WTC11 (cell line): ENCODE results near the gene ZNF646. TPM values are rescaled to one million over a fixed set of nuclear protein-coding genes. Genes with fewer than 3 reads are reported as not detected.

Experiments used
- ELF4 ChIP-seq: sonication (generic); formaldehyde crosslinking; IDR thresholded peaks from 2 replicates; pipeline ENCODE4 v1.8.1; 2022; ENCODE audit warnings: low read depth, mild to moderate bottlenecking, moderate library complexity, missing genetic modification reagents
- EMX1 ChIP-seq: fragments of 250-450 bp; sonication (Bioruptor Pico); IDR thresholded peaks from 2 replicates; pipeline ENCODE4 v1.8.0; 2021; ENCODE audit warnings: mild to moderate bottlenecking
- FOXJ3 ChIP-seq: sonication (generic); formaldehyde crosslinking; IDR thresholded peaks from 2 replicates; pipeline ENCODE4 v1.9.0; 2021; ENCODE audit warnings: missing genetic modification reagents, mild to moderate bottlenecking, borderline replicate concordance
- GABPB1 ChIP-seq: sonication (generic); formaldehyde crosslinking; IDR thresholded peaks from 2 replicates; pipeline ENCODE4 v1.8.1; 2023; ENCODE audit warnings: mild to moderate bottlenecking, missing genetic modification reagents
- MXD4 ChIP-seq: fragments of 250-450 bp; sonication (Bioruptor Pico); IDR thresholded peaks from 2 replicates; pipeline ENCODE4 v1.8.0; 2021; ENCODE audit warnings: mild to moderate bottlenecking, moderate library complexity, borderline replicate concordance
- NFE2L1 ChIP-seq: sonication (generic); formaldehyde crosslinking; IDR thresholded peaks from 2 replicates; pipeline ENCODE4 v1.8.1; 2023; ENCODE audit warnings: missing genetic modification reagents
- NFYB ChIP-seq: sonication (generic); formaldehyde crosslinking; conservative IDR thresholded peaks from 2 replicates; pipeline ENCODE4 v1.8.0; 2022; ENCODE audit warnings: low read depth, missing genetic modification reagents
- OVOL2 ChIP-seq: fragments of 250-450 bp; sonication (Bioruptor Pico); IDR thresholded peaks from 2 replicates; pipeline ENCODE4 v1.9.0; 2021; ENCODE audit warnings: mild to moderate bottlenecking, borderline replicate concordance
- SMAD4 ChIP-seq: sonication (generic); formaldehyde crosslinking; IDR thresholded peaks from 2 replicates; pipeline ENCODE4 v1.8.0; 2022; ENCODE audit warnings: mild to moderate bottlenecking, missing genetic modification reagents
- SP1 ChIP-seq: sonication (generic); formaldehyde crosslinking; conservative IDR thresholded peaks from 2 replicates; pipeline ENCODE4 v1.8.1; 2022; ENCODE audit warnings: missing genetic modification reagents
- TCF7 ChIP-seq: sonication (generic); formaldehyde crosslinking; IDR thresholded peaks from 2 replicates; pipeline ENCODE4 v1.8.0; 2022; ENCODE audit warnings: mild to moderate bottlenecking, low read depth, missing genetic modification reagents, moderate library complexity
- TEAD1 ChIP-seq: sonication (generic); formaldehyde crosslinking; IDR thresholded peaks from 2 replicates; pipeline ENCODE4 v1.8.0; 2022; ENCODE audit warnings: mild to moderate bottlenecking, missing genetic modification reagents
- total RNA-seq: library from RNA; stranded (reverse); gene quantifications from 3 replicates; pipeline ENCODE4 v1.2.3, GENCODE V29; 2021
- TF ChIP-seq, protein P1 (sequence below): sonication (generic); formaldehyde crosslinking; IDR thresholded peaks from 2 replicates; pipeline ENCODE4 v1.8.0; 2022; ENCODE audit warnings: missing genetic modification reagents
- TF ChIP-seq, protein P2 (sequence below): sonication (generic); formaldehyde crosslinking; IDR thresholded peaks from 2 replicates; pipeline ENCODE4 v1.8.1; 2022; ENCODE audit warnings: mild to moderate bottlenecking, moderate library complexity, missing genetic modification reagents
- TF ChIP-seq, protein P3 (sequence below): sonication (generic); formaldehyde crosslinking; IDR thresholded peaks from 2 replicates; pipeline ENCODE4 v1.8.1; 2022; ENCODE audit warnings: missing genetic modification reagents, borderline replicate concordance
- TF ChIP-seq, protein P4 (sequence below): sonication (generic); formaldehyde crosslinking; conservative IDR thresholded peaks from 2 replicates; pipeline ENCODE4 v1.8.1; 2022; ENCODE audit warnings: mild to moderate bottlenecking, missing genetic modification reagents
- TF ChIP-seq, protein P5 (sequence below): sonication (generic); formaldehyde crosslinking; IDR thresholded peaks from 2 replicates; pipeline ENCODE4 v1.8.0; 2022; ENCODE audit warnings: mild to moderate bottlenecking, missing genetic modification reagents
- TF ChIP-seq, protein P6 (sequence below): fragments of 250-450 bp; sonication (Bioruptor Pico); IDR thresholded peaks from 2 replicates; pipeline ENCODE4 v1.9.0; 2021; ENCODE audit warnings: mild to moderate bottlenecking, borderline replicate concordance
- TF ChIP-seq, protein P7 (sequence below): sonication (generic); formaldehyde crosslinking; IDR thresholded peaks from 2 replicates; pipeline ENCODE4 v1.8.0; 2023; ENCODE audit warnings: mild to moderate bottlenecking, missing genetic modification reagents

ZNF646 gene
- total RNA-seq, 1 experiment from 2014 or later: 29.3 TPM

DNA sequence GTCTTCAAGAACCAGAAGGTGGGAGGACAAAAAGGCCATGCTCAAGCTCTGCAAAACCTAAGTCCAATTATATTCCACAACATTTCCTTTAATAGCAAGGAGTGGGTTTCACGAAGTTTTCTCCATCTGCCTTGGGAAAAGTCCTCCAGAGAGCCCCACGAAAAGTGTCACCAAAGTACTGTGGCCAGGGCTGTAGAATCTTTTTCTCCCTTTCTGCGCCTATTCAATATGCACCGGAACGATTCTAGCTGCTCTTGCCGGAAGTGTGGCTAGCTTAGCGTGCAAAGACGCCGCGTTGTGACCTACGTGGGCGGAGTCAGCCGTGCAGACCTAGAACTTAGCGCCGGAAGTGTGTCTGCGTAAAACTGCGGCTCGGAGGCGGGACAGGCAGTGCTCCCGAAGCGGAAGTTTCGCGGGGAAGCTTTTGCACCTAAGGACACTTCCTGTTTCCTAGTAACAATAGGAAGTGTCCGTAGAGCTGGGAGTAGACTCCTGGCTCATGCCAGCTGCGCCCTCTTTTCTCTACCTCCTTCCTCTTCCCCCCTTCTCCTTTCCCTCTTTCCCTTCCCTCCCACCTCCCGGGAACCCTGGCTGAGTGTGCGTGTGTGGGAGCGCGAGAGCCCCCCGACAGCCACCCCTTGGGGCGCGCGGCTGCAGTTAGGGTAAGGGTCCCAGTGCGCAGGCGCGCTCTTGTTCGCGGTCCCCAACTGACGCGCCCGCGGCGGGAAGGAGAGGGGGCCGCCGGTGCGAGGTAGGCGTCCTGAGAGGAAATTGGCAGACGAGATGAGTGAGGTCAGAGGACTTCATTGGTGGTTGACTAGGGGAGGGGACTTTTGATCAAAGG is at the start of gene ZNF646, which contains the start of gene ZNF668 (continued):
- TF ChIP-seq, protein P1, sequence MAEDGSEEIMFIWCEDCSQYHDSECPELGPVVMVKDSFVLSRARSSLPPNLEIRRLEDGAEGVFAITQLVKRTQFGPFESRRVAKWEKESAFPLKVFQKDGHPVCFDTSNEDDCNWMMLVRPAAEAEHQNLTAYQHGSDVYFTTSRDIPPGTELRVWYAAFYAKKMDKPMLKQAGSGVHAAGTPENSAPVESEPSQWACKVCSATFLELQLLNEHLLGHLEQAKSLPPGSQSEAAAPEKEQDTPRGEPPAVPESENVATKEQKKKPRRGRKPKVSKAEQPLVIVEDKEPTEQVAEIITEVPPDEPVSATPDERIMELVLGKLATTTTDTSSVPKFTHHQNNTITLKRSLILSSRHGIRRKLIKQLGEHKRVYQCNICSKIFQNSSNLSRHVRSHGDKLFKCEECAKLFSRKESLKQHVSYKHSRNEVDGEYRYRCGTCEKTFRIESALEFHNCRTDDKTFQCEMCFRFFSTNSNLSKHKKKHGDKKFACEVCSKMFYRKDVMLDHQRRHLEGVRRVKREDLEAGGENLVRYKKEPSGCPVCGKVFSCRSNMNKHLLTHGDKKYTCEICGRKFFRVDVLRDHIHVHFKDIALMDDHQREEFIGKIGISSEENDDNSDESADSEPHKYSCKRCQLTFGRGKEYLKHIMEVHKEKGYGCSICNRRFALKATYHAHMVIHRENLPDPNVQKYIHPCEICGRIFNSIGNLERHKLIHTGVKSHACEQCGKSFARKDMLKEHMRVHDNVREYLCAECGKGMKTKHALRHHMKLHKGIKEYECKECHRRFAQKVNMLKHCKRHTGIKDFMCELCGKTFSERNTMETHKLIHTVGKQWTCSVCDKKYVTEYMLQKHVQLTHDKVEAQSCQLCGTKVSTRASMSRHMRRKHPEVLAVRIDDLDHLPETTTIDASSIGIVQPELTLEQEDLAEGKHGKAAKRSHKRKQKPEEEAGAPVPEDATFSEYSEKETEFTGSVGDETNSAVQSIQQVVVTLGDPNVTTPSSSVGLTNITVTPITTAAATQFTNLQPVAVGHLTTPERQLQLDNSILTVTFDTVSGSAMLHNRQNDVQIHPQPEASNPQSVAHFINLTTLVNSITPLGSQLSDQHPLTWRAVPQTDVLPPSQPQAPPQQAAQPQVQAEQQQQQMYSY (CRISPR knock-in tag): 0 out of 2 replicates have a peak, but pooled peaks have one; percentile 19
- peak; percentile 98 for TF ChIP-seq SP1 (CRISPR knock-in tag)
- TF ChIP-seq, protein P2, sequence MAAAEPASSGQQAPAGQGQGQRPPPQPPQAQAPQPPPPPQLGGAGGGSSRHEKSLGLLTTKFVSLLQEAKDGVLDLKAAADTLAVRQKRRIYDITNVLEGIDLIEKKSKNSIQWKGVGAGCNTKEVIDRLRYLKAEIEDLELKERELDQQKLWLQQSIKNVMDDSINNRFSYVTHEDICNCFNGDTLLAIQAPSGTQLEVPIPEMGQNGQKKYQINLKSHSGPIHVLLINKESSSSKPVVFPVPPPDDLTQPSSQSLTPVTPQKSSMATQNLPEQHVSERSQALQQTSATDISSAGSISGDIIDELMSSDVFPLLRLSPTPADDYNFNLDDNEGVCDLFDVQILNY: peak; percentile 85; the same call in 1 of the 2 replicates
- TF ChIP-seq, protein P3, sequence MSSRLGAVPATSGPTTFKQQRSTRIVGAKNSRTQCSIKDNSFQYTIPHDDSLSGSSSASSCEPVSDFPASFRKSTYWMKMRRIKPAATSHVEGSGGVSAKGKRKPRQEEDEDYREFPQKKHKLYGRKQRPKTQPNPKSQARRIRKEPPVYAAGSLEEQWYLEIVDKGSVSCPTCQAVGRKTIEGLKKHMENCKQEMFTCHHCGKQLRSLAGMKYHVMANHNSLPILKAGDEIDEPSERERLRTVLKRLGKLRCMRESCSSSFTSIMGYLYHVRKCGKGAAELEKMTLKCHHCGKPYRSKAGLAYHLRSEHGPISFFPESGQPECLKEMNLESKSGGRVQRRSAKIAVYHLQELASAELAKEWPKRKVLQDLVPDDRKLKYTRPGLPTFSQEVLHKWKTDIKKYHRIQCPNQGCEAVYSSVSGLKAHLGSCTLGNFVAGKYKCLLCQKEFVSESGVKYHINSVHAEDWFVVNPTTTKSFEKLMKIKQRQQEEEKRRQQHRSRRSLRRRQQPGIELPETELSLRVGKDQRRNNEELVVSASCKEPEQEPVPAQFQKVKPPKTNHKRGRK (CRISPR knock-in tag): no peak
- no peak for TF ChIP-seq NFYB (CRISPR knock-in tag)
- no peak for TF ChIP-seq OVOL2
- no peak for TF ChIP-seq FOXJ3 (CRISPR knock-in tag)
- TF ChIP-seq, protein P4, sequence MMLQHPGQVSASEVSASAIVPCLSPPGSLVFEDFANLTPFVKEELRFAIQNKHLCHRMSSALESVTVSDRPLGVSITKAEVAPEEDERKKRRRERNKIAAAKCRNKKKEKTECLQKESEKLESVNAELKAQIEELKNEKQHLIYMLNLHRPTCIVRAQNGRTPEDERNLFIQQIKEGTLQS (CRISPR knock-in tag): no peak
- TF ChIP-seq, protein P5, sequence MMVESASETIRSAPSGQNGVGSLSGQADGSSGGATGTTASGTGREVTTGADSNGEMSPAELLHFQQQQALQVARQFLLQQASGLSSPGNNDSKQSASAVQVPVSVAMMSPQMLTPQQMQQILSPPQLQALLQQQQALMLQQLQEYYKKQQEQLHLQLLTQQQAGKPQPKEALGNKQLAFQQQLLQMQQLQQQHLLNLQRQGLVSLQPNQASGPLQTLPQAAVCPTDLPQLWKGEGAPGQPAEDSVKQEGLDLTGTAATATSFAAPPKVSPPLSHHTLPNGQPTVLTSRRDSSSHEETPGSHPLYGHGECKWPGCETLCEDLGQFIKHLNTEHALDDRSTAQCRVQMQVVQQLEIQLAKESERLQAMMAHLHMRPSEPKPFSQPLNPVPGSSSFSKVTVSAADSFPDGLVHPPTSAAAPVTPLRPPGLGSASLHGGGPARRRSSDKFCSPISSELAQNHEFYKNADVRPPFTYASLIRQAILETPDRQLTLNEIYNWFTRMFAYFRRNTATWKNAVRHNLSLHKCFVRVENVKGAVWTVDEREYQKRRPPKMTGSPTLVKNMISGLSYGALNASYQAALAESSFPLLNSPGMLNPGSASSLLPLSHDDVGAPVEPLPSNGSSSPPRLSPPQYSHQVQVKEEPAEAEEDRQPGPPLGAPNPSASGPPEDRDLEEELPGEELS: no peak
- no peak for TF ChIP-seq TCF7
- TF ChIP-seq ELF4: no peak
- peak; percentile 87; the same call in 1 of the 2 replicates for TF ChIP-seq NFE2L1 (CRISPR knock-in tag)
- TF ChIP-seq MXD4 (CRISPR knock-in tag): no peak
- TF ChIP-seq, protein P6, sequence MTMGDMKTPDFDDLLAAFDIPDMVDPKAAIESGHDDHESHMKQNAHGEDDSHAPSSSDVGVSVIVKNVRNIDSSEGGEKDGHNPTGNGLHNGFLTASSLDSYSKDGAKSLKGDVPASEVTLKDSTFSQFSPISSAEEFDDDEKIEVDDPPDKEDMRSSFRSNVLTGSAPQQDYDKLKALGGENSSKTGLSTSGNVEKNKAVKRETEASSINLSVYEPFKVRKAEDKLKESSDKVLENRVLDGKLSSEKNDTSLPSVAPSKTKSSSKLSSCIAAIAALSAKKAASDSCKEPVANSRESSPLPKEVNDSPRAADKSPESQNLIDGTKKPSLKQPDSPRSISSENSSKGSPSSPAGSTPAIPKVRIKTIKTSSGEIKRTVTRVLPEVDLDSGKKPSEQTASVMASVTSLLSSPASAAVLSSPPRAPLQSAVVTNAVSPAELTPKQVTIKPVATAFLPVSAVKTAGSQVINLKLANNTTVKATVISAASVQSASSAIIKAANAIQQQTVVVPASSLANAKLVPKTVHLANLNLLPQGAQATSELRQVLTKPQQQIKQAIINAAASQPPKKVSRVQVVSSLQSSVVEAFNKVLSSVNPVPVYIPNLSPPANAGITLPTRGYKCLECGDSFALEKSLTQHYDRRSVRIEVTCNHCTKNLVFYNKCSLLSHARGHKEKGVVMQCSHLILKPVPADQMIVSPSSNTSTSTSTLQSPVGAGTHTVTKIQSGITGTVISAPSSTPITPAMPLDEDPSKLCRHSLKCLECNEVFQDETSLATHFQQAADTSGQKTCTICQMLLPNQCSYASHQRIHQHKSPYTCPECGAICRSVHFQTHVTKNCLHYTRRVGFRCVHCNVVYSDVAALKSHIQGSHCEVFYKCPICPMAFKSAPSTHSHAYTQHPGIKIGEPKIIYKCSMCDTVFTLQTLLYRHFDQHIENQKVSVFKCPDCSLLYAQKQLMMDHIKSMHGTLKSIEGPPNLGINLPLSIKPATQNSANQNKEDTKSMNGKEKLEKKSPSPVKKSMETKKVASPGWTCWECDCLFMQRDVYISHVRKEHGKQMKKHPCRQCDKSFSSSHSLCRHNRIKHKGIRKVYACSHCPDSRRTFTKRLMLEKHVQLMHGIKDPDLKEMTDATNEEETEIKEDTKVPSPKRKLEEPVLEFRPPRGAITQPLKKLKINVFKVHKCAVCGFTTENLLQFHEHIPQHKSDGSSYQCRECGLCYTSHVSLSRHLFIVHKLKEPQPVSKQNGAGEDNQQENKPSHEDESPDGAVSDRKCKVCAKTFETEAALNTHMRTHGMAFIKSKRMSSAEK: no peak
- 0 out of 2 replicates have a peak, but pooled peaks have one; percentile 59 for TF ChIP-seq TEAD1 (CRISPR knock-in tag)
- TF ChIP-seq GABPB1: peak; percentile 93
- no peak for TF ChIP-seq EMX1 (CRISPR knock-in tag)
- no peak for TF ChIP-seq SMAD4 (CRISPR knock-in tag)
- TF ChIP-seq, protein P7, sequence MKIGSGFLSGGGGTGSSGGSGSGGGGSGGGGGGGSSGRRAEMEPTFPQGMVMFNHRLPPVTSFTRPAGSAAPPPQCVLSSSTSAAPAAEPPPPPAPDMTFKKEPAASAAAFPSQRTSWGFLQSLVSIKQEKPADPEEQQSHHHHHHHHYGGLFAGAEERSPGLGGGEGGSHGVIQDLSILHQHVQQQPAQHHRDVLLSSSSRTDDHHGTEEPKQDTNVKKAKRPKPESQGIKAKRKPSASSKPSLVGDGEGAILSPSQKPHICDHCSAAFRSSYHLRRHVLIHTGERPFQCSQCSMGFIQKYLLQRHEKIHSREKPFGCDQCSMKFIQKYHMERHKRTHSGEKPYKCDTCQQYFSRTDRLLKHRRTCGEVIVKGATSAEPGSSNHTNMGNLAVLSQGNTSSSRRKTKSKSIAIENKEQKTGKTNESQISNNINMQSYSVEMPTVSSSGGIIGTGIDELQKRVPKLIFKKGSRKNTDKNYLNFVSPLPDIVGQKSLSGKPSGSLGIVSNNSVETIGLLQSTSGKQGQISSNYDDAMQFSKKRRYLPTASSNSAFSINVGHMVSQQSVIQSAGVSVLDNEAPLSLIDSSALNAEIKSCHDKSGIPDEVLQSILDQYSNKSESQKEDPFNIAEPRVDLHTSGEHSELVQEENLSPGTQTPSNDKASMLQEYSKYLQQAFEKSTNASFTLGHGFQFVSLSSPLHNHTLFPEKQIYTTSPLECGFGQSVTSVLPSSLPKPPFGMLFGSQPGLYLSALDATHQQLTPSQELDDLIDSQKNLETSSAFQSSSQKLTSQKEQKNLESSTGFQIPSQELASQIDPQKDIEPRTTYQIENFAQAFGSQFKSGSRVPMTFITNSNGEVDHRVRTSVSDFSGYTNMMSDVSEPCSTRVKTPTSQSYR (CRISPR knock-in tag): no peak
